ENCODE measurements around the gene COL20A1. TPM values are rescaled to one million over a fixed set of nuclear protein-coding genes. Genes with fewer than 3 reads are reported as not detected.

The COL20A1 gene
- total and polyA plus RNA-seq, 2 of the 13 experiments (the other 11 are each of a cell fraction or from before 2014, with no cell fraction given), result not detected

GRCh38 chr20:63272105-63273058 is 20.6 kb upstream of the COL20A1 start, which contains the start of gene ARFGAP1 (continued):
- TF ChIP-seq HINFP (CRISPR knock-in tag; IDR thresholded peaks at IDR 0.05; ENCODE audit: low read depth), result 0 out of 2 replicates have a peak, but pooled peaks have one; percentile 7
- 0 out of 2 replicates have a peak, but pooled peaks have one; percentile 6 for TF ChIP-seq ZNF569 (CRISPR knock-in tag; IDR thresholded peaks at IDR 0.05; ENCODE audit: borderline replicate concordance)
- no peak for TF ChIP-seq ZNF839 (CRISPR knock-in tag; IDR thresholded peaks at IDR 0.05; ENCODE audit: borderline replicate concordance)
- TF ChIP-seq RBFOX2 (IDR thresholded peaks at IDR 0.05; ENCODE audit: low read depth, low read length), result peak; percentile 96
- peak; percentile 83 to 92; a peak in 3 of 4 replicates for TF ChIP-seq HMGXB4 (CRISPR knock-in tag; IDR thresholded peaks at IDR 0.05; ENCODE audit: borderline replicate concordance in 1 of 2, low read depth in 1 of 2)
- no peak for TF ChIP-seq TCF12 (IDR thresholded peaks at IDR 0.05)
- TF ChIP-seq TCF12 (CRISPR knock-in tag; IDR thresholded peaks at IDR 0.05), result 0 out of 2 replicates have a peak, but pooled peaks have one; percentile 24
- TF ChIP-seq HES4 (CRISPR knock-in tag; IDR thresholded peaks at IDR 0.05; ENCODE audit: borderline replicate concordance), result peak; percentile 79
- no peak; the same call in 1 of the 2 replicates for TF ChIP-seq E2F5 (CRISPR knock-in tag; conservative IDR thresholded peaks at IDR 0.05)
- TF ChIP-seq ZNF772 (CRISPR knock-in tag; IDR thresholded peaks at IDR 0.05), result 0 out of 2 replicates have a peak, but pooled peaks have one; percentile 14
- TF ChIP-seq ZNF468 (CRISPR knock-in tag; IDR thresholded peaks at IDR 0.05), result peak; percentile 69; the same call in 1 of the 2 replicates
- TF ChIP-seq ZNF576 (CRISPR knock-in tag; IDR thresholded peaks at IDR 0.05), result no peak
- TF ChIP-seq ZNF83 (CRISPR knock-in tag; IDR thresholded peaks at IDR 0.05; ENCODE audit: borderline replicate concordance), result peak; percentile 18; the same call in 1 of the 2 replicates
- TF ChIP-seq SMARCE1 (IDR thresholded peaks at IDR 0.05; ENCODE audit: borderline replicate concordance), result no peak
- TF ChIP-seq, protein P1, sequence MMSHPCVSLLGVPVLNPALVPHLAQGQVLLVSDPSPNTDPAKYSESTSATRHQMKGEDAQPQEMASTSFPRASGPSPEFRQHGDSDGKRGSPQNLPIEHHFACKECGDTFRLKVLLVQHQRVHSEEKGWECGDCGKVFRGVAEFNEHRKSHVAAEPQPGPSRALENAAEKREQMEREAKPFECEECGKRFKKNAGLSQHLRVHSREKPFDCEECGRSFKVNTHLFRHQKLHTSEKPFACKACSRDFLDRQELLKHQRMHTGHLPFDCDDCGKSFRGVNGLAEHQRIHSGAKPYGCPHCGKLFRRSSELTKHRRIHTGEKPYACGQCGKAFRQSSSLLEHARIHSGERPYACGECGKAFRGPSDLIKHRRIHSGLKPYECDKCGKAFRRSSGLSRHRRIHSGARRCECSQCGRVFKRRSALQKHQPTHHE (CRISPR knock-in tag; IDR thresholded peaks at IDR 0.05; ENCODE audit: borderline replicate concordance), result peak; percentile 35; the same call in 1 of the 2 replicates
- peak; percentile 94 for TF ChIP-seq TMF1 (CRISPR knock-in tag; IDR thresholded peaks at IDR 0.05; ENCODE audit: low read depth)
- TF ChIP-seq KDM6A (CRISPR knock-in tag; IDR thresholded peaks at IDR 0.05; ENCODE audit: low read depth), result no peak
- no peak; the same call in 1 of the 2 replicates for TF ChIP-seq MTF2 (CRISPR knock-in tag; IDR thresholded peaks at IDR 0.05; ENCODE audit: borderline replicate concordance)
- TF ChIP-seq, protein P2, sequence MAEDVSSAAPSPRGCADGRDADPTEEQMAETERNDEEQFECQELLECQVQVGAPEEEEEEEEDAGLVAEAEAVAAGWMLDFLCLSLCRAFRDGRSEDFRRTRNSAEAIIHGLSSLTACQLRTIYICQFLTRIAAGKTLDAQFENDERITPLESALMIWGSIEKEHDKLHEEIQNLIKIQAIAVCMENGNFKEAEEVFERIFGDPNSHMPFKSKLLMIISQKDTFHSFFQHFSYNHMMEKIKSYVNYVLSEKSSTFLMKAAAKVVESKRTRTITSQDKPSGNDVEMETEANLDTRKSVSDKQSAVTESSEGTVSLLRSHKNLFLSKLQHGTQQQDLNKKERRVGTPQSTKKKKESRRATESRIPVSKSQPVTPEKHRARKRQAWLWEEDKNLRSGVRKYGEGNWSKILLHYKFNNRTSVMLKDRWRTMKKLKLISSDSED (CRISPR knock-in tag; IDR thresholded peaks at IDR 0.05), result 0 out of 2 replicates have a peak, but pooled peaks have one; percentile 19
- peak; percentile 72 for TF ChIP-seq ETV5 (CRISPR knock-in tag; IDR thresholded peaks at IDR 0.05; ENCODE audit: borderline replicate concordance)
